ENCODE measurements around the gene P3H2. TPM values are rescaled to one million over a fixed set of nuclear protein-coding genes. Genes with fewer than 3 reads are reported as not detected.

Gene P3H2
- total and polyA plus RNA-seq, 9 of the 15 experiments (the other 6 are each of a cell fraction or from before 2014, with no cell fraction given): 0.04 to 0.26 (median 0.22) TPM; not detected in 6

GRCh38 chr3:190169243-190169642 lies 48.5 kb upstream of the P3H2 start (continued):
- TF ChIP-seq MGA (IDR thresholded peaks at IDR 0.05) (no peak), PPARD (CRISPR knock-in tag; IDR thresholded peaks at IDR 0.05) (no peak), CTCF (IDR thresholded peaks at IDR 0.05 in 2 of 3, conservative IDR thresholded peaks at IDR 0.05 in 1 of 3; ENCODE audit: insufficient read depth in 2 of 3, low read depth in 1 of 3, low read length in 3 of 3) (no peak), ZNF133 (CRISPR knock-in tag; IDR thresholded peaks at IDR 0.05) (no peak), MCM3 (IDR thresholded peaks at IDR 0.05) (no peak), SP1 (CRISPR knock-in tag; IDR thresholded peaks at IDR 0.05) (no peak), HLTF (IDR thresholded peaks at IDR 0.05) (no peak), ZNF12 (CRISPR knock-in tag; IDR thresholded peaks at IDR 0.05) (no peak)
- TF ChIP-seq, protein P1, sequence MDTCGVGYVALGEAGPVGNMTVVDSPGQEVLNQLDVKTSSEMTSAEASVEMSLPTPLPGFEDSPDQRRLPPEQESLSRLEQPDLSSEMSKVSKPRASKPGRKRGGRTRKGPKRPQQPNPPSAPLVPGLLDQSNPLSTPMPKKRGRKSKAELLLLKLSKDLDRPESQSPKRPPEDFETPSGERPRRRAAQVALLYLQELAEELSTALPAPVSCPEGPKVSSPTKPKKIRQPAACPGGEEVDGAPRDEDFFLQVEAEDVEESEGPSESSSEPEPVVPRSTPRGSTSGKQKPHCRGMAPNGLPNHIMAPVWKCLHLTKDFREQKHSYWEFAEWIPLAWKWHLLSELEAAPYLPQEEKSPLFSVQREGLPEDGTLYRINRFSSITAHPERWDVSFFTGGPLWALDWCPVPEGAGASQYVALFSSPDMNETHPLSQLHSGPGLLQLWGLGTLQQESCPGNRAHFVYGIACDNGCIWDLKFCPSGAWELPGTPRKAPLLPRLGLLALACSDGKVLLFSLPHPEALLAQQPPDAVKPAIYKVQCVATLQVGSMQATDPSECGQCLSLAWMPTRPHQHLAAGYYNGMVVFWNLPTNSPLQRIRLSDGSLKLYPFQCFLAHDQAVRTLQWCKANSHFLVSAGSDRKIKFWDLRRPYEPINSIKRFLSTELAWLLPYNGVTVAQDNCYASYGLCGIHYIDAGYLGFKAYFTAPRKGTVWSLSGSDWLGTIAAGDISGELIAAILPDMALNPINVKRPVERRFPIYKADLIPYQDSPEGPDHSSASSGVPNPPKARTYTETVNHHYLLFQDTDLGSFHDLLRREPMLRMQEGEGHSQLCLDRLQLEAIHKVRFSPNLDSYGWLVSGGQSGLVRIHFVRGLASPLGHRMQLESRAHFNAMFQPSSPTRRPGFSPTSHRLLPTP (IDR thresholded peaks at IDR 0.05; ENCODE audit: borderline replicate concordance, extremely low read depth, insufficient read length): no peak
- TF ChIP-seq, protein P2, sequence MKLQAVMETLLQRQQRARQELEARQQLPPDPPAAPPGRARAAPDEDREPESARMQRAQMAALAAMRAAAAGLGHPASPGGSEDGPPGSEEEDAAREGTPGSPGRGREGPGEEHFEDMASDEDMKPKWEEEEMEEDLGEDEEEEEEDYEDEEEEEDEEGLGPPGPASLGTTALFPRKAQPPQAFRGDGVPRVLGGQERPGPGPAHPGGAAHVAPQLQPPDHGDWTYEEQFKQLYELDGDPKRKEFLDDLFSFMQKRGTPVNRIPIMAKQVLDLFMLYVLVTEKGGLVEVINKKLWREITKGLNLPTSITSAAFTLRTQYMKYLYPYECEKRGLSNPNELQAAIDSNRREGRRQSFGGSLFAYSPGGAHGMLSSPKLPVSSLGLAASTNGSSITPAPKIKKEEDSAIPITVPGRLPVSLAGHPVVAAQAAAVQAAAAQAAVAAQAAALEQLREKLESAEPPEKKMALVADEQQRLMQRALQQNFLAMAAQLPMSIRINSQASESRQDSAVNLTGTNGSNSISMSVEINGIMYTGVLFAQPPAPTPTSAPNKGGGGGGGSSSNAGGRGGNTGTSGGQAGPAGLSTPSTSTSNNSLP (IDR thresholded peaks at IDR 0.05; ENCODE audit: borderline replicate concordance, low read depth, low read length): no peak
